ENCODE measurements around the gene FLVCR2. TPM values are rescaled to one million over a fixed set of nuclear protein-coding genes. Genes with fewer than 3 reads are reported as not detected.

FLVCR2 gene
- total RNA-seq, 1 experiment from 2014 or later, result 6.6 TPM

DNA sequence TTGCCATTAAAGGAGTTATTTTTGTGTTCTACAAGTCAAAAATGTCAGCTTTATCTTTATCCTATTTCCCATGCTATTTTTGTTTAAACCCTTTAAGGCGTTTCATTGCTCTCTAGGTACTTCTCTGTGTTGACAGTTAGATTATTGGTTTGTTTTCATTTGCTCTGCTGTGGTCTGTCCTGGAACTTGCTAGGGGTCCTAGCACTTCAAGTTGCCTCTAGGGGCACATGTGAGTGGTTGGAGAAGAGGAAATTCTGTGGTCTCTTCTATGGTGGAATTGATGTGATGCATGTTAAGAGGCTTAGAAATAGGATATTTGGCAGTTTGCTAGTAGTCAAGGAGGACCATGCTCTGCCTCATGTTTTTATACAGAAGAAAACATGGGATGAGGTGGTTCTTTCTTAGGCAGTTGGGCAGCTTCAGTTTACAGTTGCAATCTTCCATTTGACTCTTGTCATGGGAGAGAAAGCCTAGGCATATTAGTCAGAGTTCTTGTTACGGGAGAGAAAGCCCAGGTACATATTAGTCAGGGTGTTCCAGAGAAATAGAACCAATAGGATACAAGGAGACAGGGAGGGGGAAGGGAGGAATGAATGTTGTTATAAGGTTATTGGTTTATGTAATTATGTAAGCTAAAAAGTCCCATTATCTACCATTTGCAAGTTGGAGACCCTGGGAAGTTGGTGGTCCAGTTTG is 97.0 kb downstream of the FLVCR2 start:
- no peaks in the 10 kb centered on the region for H3K9me3 Mint-ChIP-seq
- no peak overlapping the region for H3K4me3 Mint-ChIP-seq
- ChIA-PET POLR2A (no interaction called here), CTCF (no interaction called here)
- H3K27me3 Mint-ChIP-seq (ENCODE audit: low read depth), result no peaks in the 10 kb centered on the region
- DNase-seq (ENCODE audit: low spot score) (no peak), ATAC-seq (peak; percentile 75)
- TF ChIP-seq EMX1 (CRISPR knock-in tag; IDR thresholded peaks at IDR 0.05) (no peak), RORB (CRISPR knock-in tag; IDR thresholded peaks at IDR 0.05) (no peak), MYBL2 (CRISPR knock-in tag; IDR thresholded peaks at IDR 0.05) (no peak), FOXK1 (CRISPR knock-in tag; IDR thresholded peaks at IDR 0.05) (no peak), NR1H2 (CRISPR knock-in tag; IDR thresholded peaks at IDR 0.05) (no peak), ZNF423 (CRISPR knock-in tag; IDR thresholded peaks at IDR 0.05) (no peak)
- TF ChIP-seq, protein P1, sequence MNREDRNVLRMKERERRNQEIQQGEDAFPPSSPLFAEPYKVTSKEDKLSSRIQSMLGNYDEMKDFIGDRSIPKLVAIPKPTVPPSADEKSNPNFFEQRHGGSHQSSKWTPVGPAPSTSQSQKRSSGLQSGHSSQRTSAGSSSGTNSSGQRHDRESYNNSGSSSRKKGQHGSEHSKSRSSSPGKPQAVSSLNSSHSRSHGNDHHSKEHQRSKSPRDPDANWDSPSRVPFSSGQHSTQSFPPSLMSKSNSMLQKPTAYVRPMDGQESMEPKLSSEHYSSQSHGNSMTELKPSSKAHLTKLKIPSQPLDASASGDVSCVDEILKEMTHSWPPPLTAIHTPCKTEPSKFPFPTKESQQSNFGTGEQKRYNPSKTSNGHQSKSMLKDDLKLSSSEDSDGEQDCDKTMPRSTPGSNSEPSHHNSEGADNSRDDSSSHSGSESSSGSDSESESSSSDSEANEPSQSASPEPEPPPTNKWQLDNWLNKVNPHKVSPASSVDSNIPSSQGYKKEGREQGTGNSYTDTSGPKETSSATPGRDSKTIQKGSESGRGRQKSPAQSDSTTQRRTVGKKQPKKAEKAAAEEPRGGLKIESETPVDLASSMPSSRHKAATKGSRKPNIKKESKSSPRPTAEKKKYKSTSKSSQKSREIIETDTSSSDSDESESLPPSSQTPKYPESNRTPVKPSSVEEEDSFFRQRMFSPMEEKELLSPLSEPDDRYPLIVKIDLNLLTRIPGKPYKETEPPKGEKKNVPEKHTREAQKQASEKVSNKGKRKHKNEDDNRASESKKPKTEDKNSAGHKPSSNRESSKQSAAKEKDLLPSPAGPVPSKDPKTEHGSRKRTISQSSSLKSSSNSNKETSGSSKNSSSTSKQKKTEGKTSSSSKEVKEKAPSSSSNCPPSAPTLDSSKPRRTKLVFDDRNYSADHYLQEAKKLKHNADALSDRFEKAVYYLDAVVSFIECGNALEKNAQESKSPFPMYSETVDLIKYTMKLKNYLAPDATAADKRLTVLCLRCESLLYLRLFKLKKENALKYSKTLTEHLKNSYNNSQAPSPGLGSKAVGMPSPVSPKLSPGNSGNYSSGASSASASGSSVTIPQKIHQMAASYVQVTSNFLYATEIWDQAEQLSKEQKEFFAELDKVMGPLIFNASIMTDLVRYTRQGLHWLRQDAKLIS (CRISPR knock-in tag; IDR thresholded peaks at IDR 0.05; ENCODE audit: borderline replicate concordance), result no peak
- TF ChIP-seq, protein P2, sequence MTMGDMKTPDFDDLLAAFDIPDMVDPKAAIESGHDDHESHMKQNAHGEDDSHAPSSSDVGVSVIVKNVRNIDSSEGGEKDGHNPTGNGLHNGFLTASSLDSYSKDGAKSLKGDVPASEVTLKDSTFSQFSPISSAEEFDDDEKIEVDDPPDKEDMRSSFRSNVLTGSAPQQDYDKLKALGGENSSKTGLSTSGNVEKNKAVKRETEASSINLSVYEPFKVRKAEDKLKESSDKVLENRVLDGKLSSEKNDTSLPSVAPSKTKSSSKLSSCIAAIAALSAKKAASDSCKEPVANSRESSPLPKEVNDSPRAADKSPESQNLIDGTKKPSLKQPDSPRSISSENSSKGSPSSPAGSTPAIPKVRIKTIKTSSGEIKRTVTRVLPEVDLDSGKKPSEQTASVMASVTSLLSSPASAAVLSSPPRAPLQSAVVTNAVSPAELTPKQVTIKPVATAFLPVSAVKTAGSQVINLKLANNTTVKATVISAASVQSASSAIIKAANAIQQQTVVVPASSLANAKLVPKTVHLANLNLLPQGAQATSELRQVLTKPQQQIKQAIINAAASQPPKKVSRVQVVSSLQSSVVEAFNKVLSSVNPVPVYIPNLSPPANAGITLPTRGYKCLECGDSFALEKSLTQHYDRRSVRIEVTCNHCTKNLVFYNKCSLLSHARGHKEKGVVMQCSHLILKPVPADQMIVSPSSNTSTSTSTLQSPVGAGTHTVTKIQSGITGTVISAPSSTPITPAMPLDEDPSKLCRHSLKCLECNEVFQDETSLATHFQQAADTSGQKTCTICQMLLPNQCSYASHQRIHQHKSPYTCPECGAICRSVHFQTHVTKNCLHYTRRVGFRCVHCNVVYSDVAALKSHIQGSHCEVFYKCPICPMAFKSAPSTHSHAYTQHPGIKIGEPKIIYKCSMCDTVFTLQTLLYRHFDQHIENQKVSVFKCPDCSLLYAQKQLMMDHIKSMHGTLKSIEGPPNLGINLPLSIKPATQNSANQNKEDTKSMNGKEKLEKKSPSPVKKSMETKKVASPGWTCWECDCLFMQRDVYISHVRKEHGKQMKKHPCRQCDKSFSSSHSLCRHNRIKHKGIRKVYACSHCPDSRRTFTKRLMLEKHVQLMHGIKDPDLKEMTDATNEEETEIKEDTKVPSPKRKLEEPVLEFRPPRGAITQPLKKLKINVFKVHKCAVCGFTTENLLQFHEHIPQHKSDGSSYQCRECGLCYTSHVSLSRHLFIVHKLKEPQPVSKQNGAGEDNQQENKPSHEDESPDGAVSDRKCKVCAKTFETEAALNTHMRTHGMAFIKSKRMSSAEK (CRISPR knock-in tag; IDR thresholded peaks at IDR 0.05; ENCODE audit: borderline replicate concordance), result no peak
- TF ChIP-seq, protein P3, sequence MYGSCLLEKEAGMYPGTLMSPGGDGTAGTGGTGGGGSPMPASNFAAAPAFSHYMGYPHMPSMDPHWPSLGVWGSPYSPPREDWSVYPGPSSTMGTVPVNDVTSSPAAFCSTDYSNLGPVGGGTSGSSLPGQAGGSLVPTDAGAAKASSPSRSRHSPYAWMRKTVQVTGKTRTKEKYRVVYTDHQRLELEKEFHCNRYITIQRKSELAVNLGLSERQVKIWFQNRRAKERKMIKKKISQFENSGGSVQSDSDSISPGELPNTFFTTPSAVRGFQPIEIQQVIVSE (CRISPR knock-in tag; IDR thresholded peaks at IDR 0.05; ENCODE audit: borderline replicate concordance), result no peak
- TF ChIP-seq, protein P4, sequence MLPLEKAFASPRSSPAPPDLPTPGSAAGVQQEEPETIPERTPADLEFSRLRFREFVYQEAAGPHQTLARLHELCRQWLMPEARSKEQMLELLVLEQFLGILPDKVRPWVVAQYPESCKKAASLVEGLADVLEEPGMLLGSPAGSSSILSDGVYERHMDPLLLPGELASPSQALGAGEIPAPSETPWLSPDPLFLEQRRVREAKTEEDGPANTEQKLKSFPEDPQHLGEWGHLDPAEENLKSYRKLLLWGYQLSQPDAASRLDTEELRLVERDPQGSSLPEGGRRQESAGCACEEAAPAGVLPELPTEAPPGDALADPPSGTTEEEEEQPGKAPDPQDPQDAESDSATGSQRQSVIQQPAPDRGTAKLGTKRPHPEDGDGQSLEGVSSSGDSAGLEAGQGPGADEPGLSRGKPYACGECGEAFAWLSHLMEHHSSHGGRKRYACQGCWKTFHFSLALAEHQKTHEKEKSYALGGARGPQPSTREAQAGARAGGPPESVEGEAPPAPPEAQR (CRISPR knock-in tag; IDR thresholded peaks at IDR 0.05), result no peak
- TF ChIP-seq, protein P5, sequence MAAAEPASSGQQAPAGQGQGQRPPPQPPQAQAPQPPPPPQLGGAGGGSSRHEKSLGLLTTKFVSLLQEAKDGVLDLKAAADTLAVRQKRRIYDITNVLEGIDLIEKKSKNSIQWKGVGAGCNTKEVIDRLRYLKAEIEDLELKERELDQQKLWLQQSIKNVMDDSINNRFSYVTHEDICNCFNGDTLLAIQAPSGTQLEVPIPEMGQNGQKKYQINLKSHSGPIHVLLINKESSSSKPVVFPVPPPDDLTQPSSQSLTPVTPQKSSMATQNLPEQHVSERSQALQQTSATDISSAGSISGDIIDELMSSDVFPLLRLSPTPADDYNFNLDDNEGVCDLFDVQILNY (CRISPR knock-in tag; IDR thresholded peaks at IDR 0.05), result no peak
- TF ChIP-seq, protein P6, sequence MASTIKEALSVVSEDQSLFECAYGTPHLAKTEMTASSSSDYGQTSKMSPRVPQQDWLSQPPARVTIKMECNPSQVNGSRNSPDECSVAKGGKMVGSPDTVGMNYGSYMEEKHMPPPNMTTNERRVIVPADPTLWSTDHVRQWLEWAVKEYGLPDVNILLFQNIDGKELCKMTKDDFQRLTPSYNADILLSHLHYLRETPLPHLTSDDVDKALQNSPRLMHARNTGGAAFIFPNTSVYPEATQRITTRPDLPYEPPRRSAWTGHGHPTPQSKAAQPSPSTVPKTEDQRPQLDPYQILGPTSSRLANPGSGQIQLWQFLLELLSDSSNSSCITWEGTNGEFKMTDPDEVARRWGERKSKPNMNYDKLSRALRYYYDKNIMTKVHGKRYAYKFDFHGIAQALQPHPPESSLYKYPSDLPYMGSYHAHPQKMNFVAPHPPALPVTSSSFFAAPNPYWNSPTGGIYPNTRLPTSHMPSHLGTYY (CRISPR knock-in tag; IDR thresholded peaks at IDR 0.05), result no peak
- peaks cover 13% of the 10 kb centered on the region for H3K36me3 Mint-ChIP-seq
- H3K4me1 Mint-ChIP-seq, result no peaks in the 10 kb centered on the region
- no peak overlapping the region; the same call in 1 of the 2 replicates for H3K27ac Mint-ChIP-seq
